Liver (tissue), 9 donors: ENCODE data around the gene NTMT1. TPM values are rescaled to one million over a fixed set of nuclear protein-coding genes. Genes with fewer than 3 reads are reported as not detected.

Source experiments
- DNase-seq: peaks from one replicate; pipeline ENCODE4 v3.0.0-alpha.2; 2017; ENCODE audit warnings: low spot score
- H3K27ac ChIP-seq, 2 donors: one replicate each; pipeline ENCODE4 v1.7.0; 2013; ENCODE audit warnings: inconsistent platforms in 2 of 2, low read length in 2 of 2, control low read depth in 1 of 2, low read depth in 1 of 2, mild to moderate bottlenecking in 1 of 2
- H3K27me3 ChIP-seq, 4 donors: one replicate each; pipeline versions ENCODE4 v1.6.1 to v1.7.0; 2013; ENCODE audit warnings: low read length in 3 of 4, inconsistent platforms in 1 of 4, mild to moderate bottlenecking in 1 of 4, moderate library complexity in 1 of 4; ENCODE audit not compliant: control insufficient read depth in 4 of 4, insufficient read depth in 4 of 4
- H3K36me3 ChIP-seq, 4 donors: one replicate each; pipeline versions ENCODE4 v1.6.1 to v1.7.0; 2013; ENCODE audit warnings: low read length in 3 of 4, mild to moderate bottlenecking in 3 of 4, low read depth in 1 of 4, moderate library complexity in 1 of 4; ENCODE audit not compliant: control insufficient read depth in 4 of 4, insufficient read depth in 3 of 4
- H3K4me1 ChIP-seq, 4 donors: one replicate each; pipeline versions ENCODE4 v1.6.1 to v1.7.0; 2013; ENCODE audit warnings: low read length in 3 of 4, mild to moderate bottlenecking in 3 of 4, moderate library complexity in 1 of 4; ENCODE audit not compliant: control insufficient read depth in 4 of 4, insufficient read depth in 4 of 4
- H3K4me3 ChIP-seq, 3 donors: one replicate each; pipeline versions ENCODE4 v1.6.1 to v1.7.0; 2013; ENCODE audit warnings: low read length in 3 of 3, control low read depth in 1 of 3, low read depth in 1 of 3, mild to moderate bottlenecking in 1 of 3
- H3K9ac ChIP-seq, 2 donors: one replicate each; pipeline ENCODE4 v1.7.0; 2013; ENCODE audit warnings: low read length in 2 of 2, mild to moderate bottlenecking in 2 of 2, moderate library complexity in 2 of 2, control low read depth in 1 of 2, low read depth in 1 of 2
- H3K9me3 ChIP-seq, 4 donors: one replicate each; pipeline versions ENCODE4 v1.6.1 to v1.7.0; 2013; ENCODE audit warnings: low read length in 3 of 4; ENCODE audit not compliant: control insufficient read depth in 4 of 4
- EGR1 ChIP-seq, 2 donors: IDR thresholded peaks; 2 replicates each; pipeline ENCODE4 v1.6.1; 2016 to 2018; ENCODE audit warnings: antibody characterized with exemption in 2 of 2, low read depth in 2 of 2
- FOXA1 ChIP-seq: IDR thresholded peaks from 2 replicates; pipeline ENCODE4 v1.6.1; 2016; ENCODE audit warnings: antibody characterized with exemption
- FOXA2 ChIP-seq: IDR thresholded peaks from 2 replicates; pipeline ENCODE4 v1.6.1; 2016; ENCODE audit warnings: antibody characterized with exemption
- GABPA ChIP-seq, 2 donors: IDR thresholded peaks in 1 of 2; conservative IDR thresholded peaks in 1 of 2; 2 replicates each; pipeline ENCODE4 v1.6.1; 2016; ENCODE audit warnings: antibody characterized with exemption in 2 of 2, mild to moderate bottlenecking in 1 of 2, moderate library complexity in 1 of 2
- HNF4A ChIP-seq, 2 donors: conservative IDR thresholded peaks; 2 replicates each; pipeline ENCODE4 v1.6.1; 2016; ENCODE audit warnings: antibody characterized with exemption in 2 of 2, mild to moderate bottlenecking in 2 of 2
- HNF4G ChIP-seq: IDR thresholded peaks from 2 replicates; pipeline ENCODE4 v1.6.1; 2016; ENCODE audit warnings: antibody characterized with exemption
- JUND ChIP-seq, 2 donors: IDR thresholded peaks; 2 replicates each; pipeline ENCODE4 v1.6.1; 2016; ENCODE audit warnings: antibody characterized with exemption in 2 of 2
- RAD21 ChIP-seq, 2 donors: IDR thresholded peaks; 2 replicates each; pipeline ENCODE4 v1.6.1; 2016; ENCODE audit warnings: antibody characterized with exemption in 2 of 2, mild to moderate bottlenecking in 2 of 2
- RXRA ChIP-seq, 2 donors: IDR thresholded peaks; 2 replicates each; pipeline ENCODE4 v1.6.1; 2017 to 2018; ENCODE audit warnings: antibody characterized with exemption in 2 of 2, mild to moderate bottlenecking in 1 of 2
- SP1 ChIP-seq: IDR thresholded peaks from 2 replicates; pipeline ENCODE4 v1.6.1; 2018; ENCODE audit warnings: antibody characterized with exemption, mild to moderate bottlenecking
- TAF1 ChIP-seq: conservative IDR thresholded peaks from 2 replicates; pipeline ENCODE4 v1.6.1; 2016; ENCODE audit warnings: antibody characterized with exemption, mild to moderate bottlenecking
- YY1 ChIP-seq: IDR thresholded peaks from 2 replicates; pipeline ENCODE4 v1.6.1; 2016; ENCODE audit warnings: antibody characterized with exemption, mild to moderate bottlenecking
- WGBS: extraction: QIAGEN DNeasy Blood & Tissue Kit; methylation state at CpG from one replicate; pipeline ENCODE4 v1.1.7; 2013; 5-methylcytosine and 5-hydroxymethylcytosine counted together
- polyA plus RNA-seq, 2 donors: library from polyadenylated mRNA; stranded (reverse) in 1 of 2; unstranded in 1 of 2; fragments of 200-250 nt in 1 of 2; fragments of >200 nt in 1 of 2; fragmentation: Nextera tagmentation in 1 of 2; extraction: Ambion mirVana in 1 of 2; gene quantifications; one replicate each; pipeline versions ENCODE4 v1.2.1 to v1.2.3, GENCODE V29; 2013 to 2015
- total RNA-seq, 2 donors: library from RNA; depleted of rRNA; stranded (reverse); fragments of >200 nt; gene quantifications; one replicate each; pipeline ENCODE4 v1.2.3, GENCODE V29; 2014
- TF ChIP-seq, protein P1 (sequence below): IDR thresholded peaks from 2 replicates; pipeline ENCODE4 v1.6.1; 2016; ENCODE audit warnings: antibody characterized with exemption
- TF ChIP-seq, protein P2 (sequence below): IDR thresholded peaks from 2 replicates; pipeline ENCODE4 v1.6.1; 2016; ENCODE audit warnings: antibody characterized with exemption
- TF ChIP-seq, protein P3 (sequence below): IDR thresholded peaks from 2 replicates; pipeline ENCODE4 v1.6.1; 2016; ENCODE audit warnings: antibody characterized with exemption, mild to moderate bottlenecking
- TF ChIP-seq, protein P4 (sequence below): IDR thresholded peaks from 2 replicates; pipeline ENCODE4 v1.6.1; 2016; ENCODE audit warnings: antibody characterized with exemption
- TF ChIP-seq, protein P5 (sequence below): fragments of 150-350 bp; IDR thresholded peaks from 2 replicates; pipeline ENCODE4 v1.5.1; 2017; ENCODE audit warnings: improper control_type of control experiment, low read depth, low read length; ENCODE audit not compliant: missing input control
- donor health status: healthy.
- donor health status: healthy.
- donor health status: healthy.
- donor health status: healthy.
- donor health status: healthy.

NTMT1 gene
- total and polyA plus RNA-seq, 4 donors = 13.1 to 42.5 (median 26.2) TPM

DNA sequence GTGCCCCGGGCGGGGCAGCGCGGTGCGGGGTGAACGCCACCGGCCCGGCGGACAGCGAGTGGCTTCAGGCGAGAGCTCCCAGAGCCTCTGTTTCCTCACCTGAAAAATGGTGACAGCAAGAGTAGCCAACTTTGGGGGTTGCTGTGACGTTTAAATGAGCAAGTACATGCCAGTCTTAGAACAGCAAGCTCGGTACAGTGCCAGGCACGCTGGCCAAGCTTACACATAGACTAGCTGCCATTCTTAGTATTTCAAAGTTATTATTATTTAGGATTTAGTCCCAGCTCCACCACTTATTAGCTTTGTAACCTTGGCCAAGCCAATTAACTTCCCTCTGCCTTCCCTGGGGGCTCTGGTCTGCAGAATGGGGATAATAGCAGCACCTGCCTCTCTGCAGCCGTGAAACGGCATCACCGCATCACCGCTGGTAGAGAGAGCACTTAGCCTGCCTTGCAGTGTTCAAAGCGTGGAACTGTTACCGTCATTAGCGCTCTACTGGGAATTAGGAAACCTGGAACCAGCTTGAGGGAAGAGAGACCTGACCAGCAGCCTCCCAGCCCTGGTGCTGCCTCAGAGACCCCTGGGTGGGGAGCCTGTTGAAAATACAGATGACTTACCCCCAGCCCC lies 5.2 kb upstream of the NTMT1 start, which contains the start of gene C9orf50:
TSS of gene C9orf50 (minus strand) at position 433 of the 627 bp plus-strand sequence. CDS start 527 bp downstream, outside the sequence.
- Histone ChIP-seq H3K4me3 (peak within 1 kb of the TSS in 1 of 3 donors; percentile 54), H3K4me1 (peaks cover 3 to 20% (median 12%) of the 10 kb centered on the region in 4 donors), H3K27ac (no peak within 1 kb of the TSS), H3K27me3 (no peaks in the 10 kb centered on the region), H3K36me3 (no peaks in the 10 kb centered on the region), H3K9me3 (no peaks in the 10 kb centered on the region), H3K9ac (no peak within 1 kb of the TSS)
- DNase-seq = no peak
- WGBS = 27% methylated on average over 21 of the region's 21 CpGs
- TF ChIP-seq HNF4G (no peak), SP1 (no peak), RAD21 (IDR thresholded peaks at IDR 0.05) (no peak), YY1 (no peak), FOXA2 (no peak), EGR1 (IDR thresholded peaks at IDR 0.05; ENCODE audit: low read depth in 2 of 2) (no peak), JUND (IDR thresholded peaks at IDR 0.05) (no peak), FOXA1 (no peak), GABPA (IDR thresholded peaks at IDR 0.05 in 1 of 2, conservative IDR thresholded peaks at IDR 0.05 in 1 of 2) (no peak), RXRA (IDR thresholded peaks at IDR 0.05) (no peak), TAF1 (no peak), HNF4A (conservative IDR thresholded peaks at IDR 0.05) (no peak)
- TF ChIP-seq, protein P1, sequence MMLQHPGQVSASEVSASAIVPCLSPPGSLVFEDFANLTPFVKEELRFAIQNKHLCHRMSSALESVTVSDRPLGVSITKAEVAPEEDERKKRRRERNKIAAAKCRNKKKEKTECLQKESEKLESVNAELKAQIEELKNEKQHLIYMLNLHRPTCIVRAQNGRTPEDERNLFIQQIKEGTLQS = no peak
- TF ChIP-seq, protein P2, sequence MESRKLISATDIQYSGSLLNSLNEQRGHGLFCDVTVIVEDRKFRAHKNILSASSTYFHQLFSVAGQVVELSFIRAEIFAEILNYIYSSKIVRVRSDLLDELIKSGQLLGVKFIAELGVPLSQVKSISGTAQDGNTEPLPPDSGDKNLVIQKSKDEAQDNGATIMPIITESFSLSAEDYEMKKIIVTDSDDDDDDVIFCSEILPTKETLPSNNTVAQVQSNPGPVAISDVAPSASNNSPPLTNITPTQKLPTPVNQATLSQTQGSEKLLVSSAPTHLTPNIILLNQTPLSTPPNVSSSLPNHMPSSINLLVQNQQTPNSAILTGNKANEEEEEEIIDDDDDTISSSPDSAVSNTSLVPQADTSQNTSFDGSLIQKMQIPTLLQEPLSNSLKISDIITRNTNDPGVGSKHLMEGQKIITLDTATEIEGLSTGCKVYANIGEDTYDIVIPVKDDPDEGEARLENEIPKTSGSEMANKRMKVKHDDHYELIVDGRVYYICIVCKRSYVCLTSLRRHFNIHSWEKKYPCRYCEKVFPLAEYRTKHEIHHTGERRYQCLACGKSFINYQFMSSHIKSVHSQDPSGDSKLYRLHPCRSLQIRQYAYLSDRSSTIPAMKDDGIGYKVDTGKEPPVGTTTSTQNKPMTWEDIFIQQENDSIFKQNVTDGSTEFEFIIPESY = no peak
- TF ChIP-seq, protein P3, sequence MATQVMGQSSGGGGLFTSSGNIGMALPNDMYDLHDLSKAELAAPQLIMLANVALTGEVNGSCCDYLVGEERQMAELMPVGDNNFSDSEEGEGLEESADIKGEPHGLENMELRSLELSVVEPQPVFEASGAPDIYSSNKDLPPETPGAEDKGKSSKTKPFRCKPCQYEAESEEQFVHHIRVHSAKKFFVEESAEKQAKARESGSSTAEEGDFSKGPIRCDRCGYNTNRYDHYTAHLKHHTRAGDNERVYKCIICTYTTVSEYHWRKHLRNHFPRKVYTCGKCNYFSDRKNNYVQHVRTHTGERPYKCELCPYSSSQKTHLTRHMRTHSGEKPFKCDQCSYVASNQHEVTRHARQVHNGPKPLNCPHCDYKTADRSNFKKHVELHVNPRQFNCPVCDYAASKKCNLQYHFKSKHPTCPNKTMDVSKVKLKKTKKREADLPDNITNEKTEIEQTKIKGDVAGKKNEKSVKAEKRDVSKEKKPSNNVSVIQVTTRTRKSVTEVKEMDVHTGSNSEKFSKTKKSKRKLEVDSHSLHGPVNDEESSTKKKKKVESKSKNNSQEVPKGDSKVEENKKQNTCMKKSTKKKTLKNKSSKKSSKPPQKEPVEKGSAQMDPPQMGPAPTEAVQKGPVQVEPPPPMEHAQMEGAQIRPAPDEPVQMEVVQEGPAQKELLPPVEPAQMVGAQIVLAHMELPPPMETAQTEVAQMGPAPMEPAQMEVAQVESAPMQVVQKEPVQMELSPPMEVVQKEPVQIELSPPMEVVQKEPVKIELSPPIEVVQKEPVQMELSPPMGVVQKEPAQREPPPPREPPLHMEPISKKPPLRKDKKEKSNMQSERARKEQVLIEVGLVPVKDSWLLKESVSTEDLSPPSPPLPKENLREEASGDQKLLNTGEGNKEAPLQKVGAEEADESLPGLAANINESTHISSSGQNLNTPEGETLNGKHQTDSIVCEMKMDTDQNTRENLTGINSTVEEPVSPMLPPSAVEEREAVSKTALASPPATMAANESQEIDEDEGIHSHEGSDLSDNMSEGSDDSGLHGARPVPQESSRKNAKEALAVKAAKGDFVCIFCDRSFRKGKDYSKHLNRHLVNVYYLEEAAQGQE = no peak
- TF ChIP-seq, protein P4, sequence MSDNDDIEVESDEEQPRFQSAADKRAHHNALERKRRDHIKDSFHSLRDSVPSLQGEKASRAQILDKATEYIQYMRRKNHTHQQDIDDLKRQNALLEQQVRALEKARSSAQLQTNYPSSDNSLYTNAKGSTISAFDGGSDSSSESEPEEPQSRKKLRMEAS = no peak
- TF ChIP-seq, protein P5, sequence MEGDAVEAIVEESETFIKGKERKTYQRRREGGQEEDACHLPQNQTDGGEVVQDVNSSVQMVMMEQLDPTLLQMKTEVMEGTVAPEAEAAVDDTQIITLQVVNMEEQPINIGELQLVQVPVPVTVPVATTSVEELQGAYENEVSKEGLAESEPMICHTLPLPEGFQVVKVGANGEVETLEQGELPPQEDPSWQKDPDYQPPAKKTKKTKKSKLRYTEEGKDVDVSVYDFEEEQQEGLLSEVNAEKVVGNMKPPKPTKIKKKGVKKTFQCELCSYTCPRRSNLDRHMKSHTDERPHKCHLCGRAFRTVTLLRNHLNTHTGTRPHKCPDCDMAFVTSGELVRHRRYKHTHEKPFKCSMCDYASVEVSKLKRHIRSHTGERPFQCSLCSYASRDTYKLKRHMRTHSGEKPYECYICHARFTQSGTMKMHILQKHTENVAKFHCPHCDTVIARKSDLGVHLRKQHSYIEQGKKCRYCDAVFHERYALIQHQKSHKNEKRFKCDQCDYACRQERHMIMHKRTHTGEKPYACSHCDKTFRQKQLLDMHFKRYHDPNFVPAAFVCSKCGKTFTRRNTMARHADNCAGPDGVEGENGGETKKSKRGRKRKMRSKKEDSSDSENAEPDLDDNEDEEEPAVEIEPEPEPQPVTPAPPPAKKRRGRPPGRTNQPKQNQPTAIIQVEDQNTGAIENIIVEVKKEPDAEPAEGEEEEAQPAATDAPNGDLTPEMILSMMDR = no peak
